Uterus (tissue), 4 donors: Measurements from ENCODE around the gene GMNC. TPM values are rescaled to one million over a fixed set of nuclear protein-coding genes. Genes with fewer than 3 reads are reported as not detected.
"Not testable (repeated sequence)": the region's sequence is repeated elsewhere in the genome, so short reads cannot be mapped to it uniquely, and the experiment has no call there.

Experiments used
- DNase-seq, 2 donors: peaks; one replicate each; pipeline ENCODE4 v3.0.0-alpha.2; 2019 to 2020
- H3K27ac ChIP-seq, 2 donors: fragments of 200-600 bp; sonication (generic); 1 replicate in 1 of 2; 2 replicates in 1 of 2; pipeline ENCODE4 v1.5.1; 2016 to 2018
- H3K27me3 ChIP-seq, 2 donors: fragments of 200-600 bp; sonication (generic); one replicate each; pipeline ENCODE4 v1.5.1; 2018 to 2019; ENCODE audit warnings: control low read depth in 1 of 2
- H3K36me3 ChIP-seq, 2 donors: fragments of 200-600 bp; sonication (generic); one replicate each; pipeline ENCODE4 v1.5.1; 2019; ENCODE audit warnings: control low read depth in 1 of 2
- H3K4me1 ChIP-seq, 2 donors: fragments of 200-600 bp; sonication (generic); one replicate each; pipeline ENCODE4 v1.5.1; 2018 to 2019; ENCODE audit warnings: control low read depth in 1 of 2
- H3K4me3 ChIP-seq, 2 donors: fragments of 200-600 bp; sonication (generic); 1 replicate in 1 of 2; 2 replicates in 1 of 2; pipeline ENCODE4 v1.5.1; 2018 to 2019; ENCODE audit warnings: mild to moderate bottlenecking in 1 of 2
- H3K9me3 ChIP-seq, 2 donors: fragments of 200-600 bp; sonication (generic); one replicate each; pipeline ENCODE4 v1.5.1; 2019; ENCODE audit warnings: control low read depth in 1 of 2
- CTCF ChIP-seq, 4 experiments: fragments of 200-600 bp in 2 of 4; fragments of 450-650 bp in 2 of 4; sonication (generic) in 2 of 4; IDR thresholded peaks; one replicate each; pipeline ENCODE4 v1.5.1; 2016 to 2019; ENCODE audit warnings: antibody characterized with exemption in 4 of 4, mild to moderate bottlenecking in 2 of 4, moderate library complexity in 1 of 4
- POLR2A ChIP-seq, 2 donors: fragments of 450-650 bp; IDR thresholded peaks; one replicate each; pipeline ENCODE4 v1.6.1; 2016; ENCODE audit warnings: antibody characterized with exemption in 2 of 2, mild to moderate bottlenecking in 1 of 2, moderate library complexity in 1 of 2
- intact Hi-C: fragments of 100-400 bp; cut with DNase I; formaldehyde crosslinking; loops from one replicate; pipeline ENCODE4 v1.15.1; 2023; ENCODE audit warnings: low total_unique reads
- total RNA-seq, 4 donors: library from RNA; depleted of rRNA in 3 of 4; stranded (reverse); fragments of >200 nt in 3 of 4; gene quantifications; one replicate each; pipeline versions ENCODE4 v1.1.0 to v1.2.4, GENCODE V29; 2014 to 2023
- donor health status: DM: yes; HTN: yes; CAD: no.

The GMNC gene
- total RNA-seq, 4 donors from 2014 or later = 0.64 to 2.6 (median 0.88) TPM; not detected in 1

GRCh38 chr3:190892395-190892902 lies 30.0 kb upstream of the GMNC start:
- TF ChIP-seq POLR2A (IDR thresholded peaks at IDR 0.05) = no peak
- no peak for TF ChIP-seq CTCF (IDR thresholded peaks at IDR 0.05)
- DNase-seq = no peak
- Histone ChIP-seq H3K27ac (no peak overlapping the region), H3K27me3 (no peaks in the 10 kb centered on the region), H3K9me3 (no peaks in the 10 kb centered on the region), H3K4me1 (no peaks in the 10 kb centered on the region), H3K36me3 (no peaks in the 10 kb centered on the region), H3K4me3 (no peak overlapping the region)
- intact Hi-C loops = no loop called here

- H3K4me1 ChIP-seq = no peaks in the 10 kb centered on the region
- no peak for DNase-seq
- TF ChIP-seq CTCF (IDR thresholded peaks at IDR 0.05) = no peak
- no peak for TF ChIP-seq POLR2A (IDR thresholded peaks at IDR 0.05)
- H3K27me3 ChIP-seq = no peaks in the 10 kb centered on the region
- H3K9me3 ChIP-seq = no peaks in the 10 kb centered on the region
- no peaks in the 10 kb centered on the region for H3K36me3 ChIP-seq
- H3K4me3 ChIP-seq = no peak overlapping the region
- H3K27ac ChIP-seq = no peak overlapping the region
- intact Hi-C loops = no loop called here
Observed at GRCh38 chr3:190886945-190887344, 24.5 kb upstream of the GMNC start.

- peak; percentile 53 to 73 (median 60) for TF ChIP-seq CTCF (IDR thresholded peaks at IDR 0.05)
- no peak for TF ChIP-seq POLR2A (IDR thresholded peaks at IDR 0.05)
- H3K4me1 ChIP-seq = no peaks in the 10 kb centered on the region
- no peak overlapping the region for H3K27ac ChIP-seq
- no peaks in the 10 kb centered on the region for H3K9me3 ChIP-seq
- no peak overlapping the region for H3K4me3 ChIP-seq
- no peaks in the 10 kb centered on the region for H3K36me3 ChIP-seq
- intact Hi-C loops = no loop called here
- peak; percentile 18 to 31 for DNase-seq
- H3K27me3 ChIP-seq = no peaks in the 10 kb centered on the region
Observed at GRCh38 chr3:190883973-190884832, 21.7 kb upstream of the GMNC start.

- no peaks in the 10 kb centered on the region for H3K27me3 ChIP-seq
- TF ChIP-seq CTCF (IDR thresholded peaks at IDR 0.05) = no peak
- no peak for TF ChIP-seq POLR2A (IDR thresholded peaks at IDR 0.05)
- H3K27ac ChIP-seq = no peak overlapping the region
- H3K36me3 ChIP-seq = no peaks in the 10 kb centered on the region
- H3K4me3 ChIP-seq = no peak overlapping the region
- DNase-seq = no peak
- no peaks in the 10 kb centered on the region for H3K4me1 ChIP-seq
- no peaks in the 10 kb centered on the region for H3K9me3 ChIP-seq
- intact Hi-C loops = no loop called here
Observed at GRCh38 chr3:190883141-190883540, 20.6 kb upstream of the GMNC start.

- intact Hi-C loops = no loop called here
- no peak for TF ChIP-seq POLR2A (IDR thresholded peaks at IDR 0.05)
- TF ChIP-seq CTCF (IDR thresholded peaks at IDR 0.05) = no peak
- no peak overlapping the region for H3K27ac ChIP-seq
Observed at GRCh38 chr3:190877925-190878324, 15.4 kb upstream of the GMNC start.

GRCh38 chr3:190876433-190876832 lies 13.9 kb upstream of the GMNC start:
- H3K27ac ChIP-seq, intact Hi-C loops, H3K27me3 ChIP-seq, H3K9me3 ChIP-seq, DNase-seq, H3K4me3 ChIP-seq, H3K36me3 ChIP-seq, H3K4me1 ChIP-seq: not testable (repeated sequence)

More at GRCh38 chr3:190877925-190878324, 15.4 kb upstream of the GMNC start:
- H3K4me1 ChIP-seq = no peaks in the 10 kb centered on the region
- no peak for DNase-seq
- H3K9me3 ChIP-seq = no peaks in the 10 kb centered on the region
- H3K4me3 ChIP-seq = no peak overlapping the region
- no peaks in the 10 kb centered on the region for H3K36me3 ChIP-seq
- no peaks in the 10 kb centered on the region for H3K27me3 ChIP-seq

GRCh38 chr3:190875061-190875460 lies 12.6 kb upstream of the GMNC start:
- H3K4me3 ChIP-seq, intact Hi-C loops, H3K36me3 ChIP-seq, DNase-seq, H3K27ac ChIP-seq, H3K9me3 ChIP-seq, H3K27me3 ChIP-seq, H3K4me1 ChIP-seq: not testable (repeated sequence)
